GM21717 (cell line): ENCODE data around the gene PLCH1.
A peak's percentile ranks its signal among the peaks of the same experiment; 100 is the strongest.

Source experiments
- ATAC-seq: cut with Tn5 transposase; IDR thresholded peaks from one replicate; pipeline ENCODE4 v1.9.1; 2021; ENCODE audit warnings: mild to moderate bottlenecking, moderate library complexity; ENCODE audit not compliant: unreplicated experiment

The PLCH1 gene

DNA sequence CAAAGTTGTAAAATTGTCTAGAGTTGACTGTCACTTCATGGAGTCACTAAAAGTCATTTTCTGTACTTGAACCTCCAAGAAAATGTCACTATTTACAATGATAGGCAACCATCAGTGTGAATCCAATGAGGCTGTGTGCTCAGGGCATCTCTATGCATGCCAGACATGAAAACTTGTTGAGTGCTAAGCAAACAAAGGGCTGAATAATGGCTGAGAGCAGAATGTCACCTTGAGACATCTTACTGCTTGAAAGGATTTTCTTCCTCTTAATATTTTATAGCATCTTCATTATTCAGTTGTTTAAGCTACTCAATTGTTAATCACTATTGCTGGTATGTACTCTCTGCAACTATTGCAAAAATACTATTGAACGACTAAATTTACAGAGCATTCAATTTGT is 184.7 kb downstream of the PLCH1 start:
- no peak for ATAC-seq

DNA sequence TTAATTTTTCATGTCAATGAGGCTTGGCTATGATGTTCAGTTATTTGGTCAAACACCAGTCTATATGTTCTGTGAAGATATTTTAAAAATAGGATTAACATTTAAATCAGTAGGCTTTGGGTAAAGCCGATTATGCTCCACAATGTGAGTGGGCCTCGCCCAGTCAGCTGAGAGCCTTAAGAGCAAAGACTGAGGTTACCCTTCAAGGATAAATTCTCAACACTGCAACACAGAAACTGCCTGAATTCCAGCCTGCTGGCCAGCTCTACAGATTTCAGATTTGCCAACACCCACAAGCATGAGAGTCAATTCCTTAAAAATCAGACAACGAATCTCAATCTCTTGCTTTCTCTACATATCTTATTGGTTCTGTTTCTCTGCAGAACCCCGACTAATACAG is 188.3 kb downstream of the PLCH1 start:
- no peak for ATAC-seq

DNA sequence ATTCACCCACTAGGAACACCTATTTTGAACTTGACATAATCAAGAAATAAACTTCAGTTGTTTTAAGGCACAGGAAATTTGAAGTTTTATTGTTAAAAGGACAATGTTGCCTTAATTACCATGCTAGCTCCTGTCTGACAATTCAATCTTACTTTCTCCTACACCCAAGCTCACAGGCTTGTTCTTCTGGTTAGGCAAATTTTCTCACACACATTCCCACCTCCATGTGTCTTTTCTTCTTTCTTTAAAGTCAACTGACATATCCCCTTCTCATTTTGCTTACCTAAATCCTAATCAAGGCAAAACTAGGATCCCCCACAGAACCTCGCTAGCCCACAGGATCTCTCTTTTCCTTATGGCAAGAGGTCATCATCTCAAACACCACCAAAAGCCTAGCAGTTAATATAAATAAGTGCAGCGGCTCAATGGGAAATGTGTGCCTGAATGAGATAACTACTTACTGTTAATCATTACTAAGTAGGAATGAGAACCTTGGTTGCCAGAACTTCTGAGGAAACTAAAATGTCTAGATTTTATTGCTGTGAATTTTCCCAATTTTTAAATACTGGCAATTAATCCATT is 189.3 kb downstream of the PLCH1 start:
- ATAC-seq: no peak

DNA sequence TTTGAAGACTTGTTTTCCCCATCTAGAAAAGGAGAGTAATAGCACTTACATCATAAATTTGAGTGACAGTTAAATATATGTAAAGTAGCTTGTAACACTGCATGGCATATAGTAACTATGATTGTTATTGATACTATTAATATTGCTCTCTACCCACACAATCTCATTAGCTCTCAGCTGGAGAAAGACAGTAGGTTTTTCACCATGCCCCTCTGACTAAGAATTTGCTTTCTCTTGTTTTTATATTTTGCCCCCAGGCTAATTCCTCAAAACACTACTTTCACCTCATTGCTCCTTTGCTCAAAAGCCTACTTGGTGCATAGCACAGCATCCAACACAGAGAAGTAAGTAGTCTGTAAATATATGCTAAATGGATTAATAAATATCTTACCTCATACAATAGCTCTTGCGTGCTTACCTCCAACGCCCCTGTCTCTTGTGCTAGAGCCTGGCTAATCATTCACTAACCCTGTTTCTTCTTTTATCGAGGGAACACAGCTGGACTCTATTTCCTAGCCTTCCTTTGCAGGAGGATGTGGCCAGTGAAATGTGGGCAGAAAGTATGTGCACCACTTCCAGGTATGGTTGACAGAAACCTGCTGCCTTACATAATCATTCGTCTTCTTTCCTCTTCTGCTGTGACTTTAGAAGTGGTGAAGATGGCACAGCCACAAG is 190.0 kb downstream of the PLCH1 start:
- peak; percentile 76 for ATAC-seq

DNA sequence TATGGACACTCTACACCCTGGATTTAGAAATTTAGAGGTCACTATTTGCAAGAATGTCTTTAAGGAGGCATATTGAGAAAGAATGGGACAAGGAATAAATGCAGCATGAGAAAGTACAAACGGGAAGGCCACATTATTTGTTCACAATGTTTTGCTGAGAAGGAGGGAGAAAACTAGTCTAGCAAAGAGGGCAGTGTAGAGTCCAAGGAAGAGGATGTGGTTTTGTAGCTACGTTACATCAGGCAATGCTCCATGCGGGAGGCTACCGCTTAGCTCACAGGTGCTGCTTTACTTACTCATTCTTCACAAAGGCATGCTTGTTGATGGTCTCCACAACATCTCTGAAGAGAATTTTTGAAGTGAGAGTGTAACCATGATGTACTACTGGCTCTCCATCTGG is 191.1 kb downstream of the PLCH1 start:
- ATAC-seq: no peak

DNA sequence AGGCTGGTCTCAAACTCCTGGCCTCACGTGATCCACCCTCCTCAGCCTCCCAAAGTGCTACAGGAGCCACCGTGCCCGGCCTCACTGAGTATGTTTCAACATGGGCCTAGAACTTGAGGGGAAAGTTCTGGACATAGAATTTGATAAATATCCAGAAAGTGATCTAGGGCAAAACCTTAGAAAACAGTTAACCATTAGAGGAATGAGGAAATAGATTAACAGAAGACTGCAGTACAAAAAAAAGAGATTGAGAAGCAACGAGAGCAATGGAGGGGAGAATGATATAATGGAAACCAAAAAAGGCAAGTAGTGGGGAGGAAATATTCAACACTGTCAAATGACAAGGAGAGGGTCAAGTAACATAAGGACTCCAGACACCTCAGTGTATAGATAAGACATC is 191.5 kb downstream of the PLCH1 start:
- no peak for ATAC-seq

DNA sequence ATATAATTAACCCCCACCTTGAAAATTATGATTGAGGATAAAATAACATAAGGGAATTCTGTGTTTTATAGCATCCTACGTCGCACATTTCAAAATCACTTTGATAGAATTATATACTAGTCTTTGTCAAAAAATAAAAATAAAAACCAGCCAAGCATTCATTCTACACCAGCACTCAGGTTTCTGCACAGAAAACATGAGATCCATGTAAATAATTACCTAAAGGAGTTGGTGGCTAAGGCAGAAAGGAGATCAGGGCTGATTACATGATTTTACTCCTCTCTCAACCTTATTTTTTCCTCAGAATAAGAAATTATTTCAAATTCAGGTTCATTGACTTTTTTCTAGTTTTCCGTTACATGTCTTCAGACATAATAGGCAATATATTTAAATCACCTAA is 194.5 kb downstream of the PLCH1 start:
- no peak for ATAC-seq

DNA sequence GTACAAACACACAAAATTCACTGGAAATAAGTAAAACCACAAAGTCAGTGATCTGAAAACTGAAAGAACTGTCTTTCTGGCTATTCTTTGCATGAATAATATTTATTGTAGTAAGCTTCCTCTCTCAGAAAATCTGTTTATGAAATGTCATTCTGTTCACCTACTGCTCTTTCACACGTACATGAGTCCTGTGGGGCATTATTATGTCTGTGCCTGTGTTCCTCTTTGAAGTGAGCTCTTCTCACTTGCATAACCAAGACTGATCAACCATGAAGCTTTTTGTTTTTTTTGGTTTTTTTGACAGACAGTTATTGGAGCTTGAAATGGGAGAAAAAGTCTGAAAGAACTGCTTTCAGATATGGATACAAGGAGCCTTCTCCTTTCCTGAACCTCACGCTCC is 195.8 kb downstream of the PLCH1 start:
- peak; percentile 63 for ATAC-seq

DNA sequence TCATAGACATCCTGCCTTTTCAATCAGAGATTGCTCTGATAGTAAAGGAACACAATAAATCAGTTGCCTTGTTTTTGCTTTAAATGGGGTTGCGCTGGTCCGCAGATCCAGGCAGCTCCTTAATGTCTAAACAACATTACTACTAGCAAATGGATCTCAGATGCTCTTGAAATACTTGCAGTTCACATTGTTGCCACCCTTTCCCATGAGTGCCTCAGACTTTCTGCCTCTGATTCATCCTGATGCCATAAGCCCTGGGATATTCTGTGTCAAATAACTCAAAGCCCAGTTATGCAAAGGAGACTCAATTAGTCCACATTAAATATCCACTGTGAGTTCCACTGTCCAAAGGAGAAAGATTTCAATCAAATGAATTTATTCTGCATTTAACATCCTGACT is 196.7 kb downstream of the PLCH1 start:
- no peak for ATAC-seq

DNA sequence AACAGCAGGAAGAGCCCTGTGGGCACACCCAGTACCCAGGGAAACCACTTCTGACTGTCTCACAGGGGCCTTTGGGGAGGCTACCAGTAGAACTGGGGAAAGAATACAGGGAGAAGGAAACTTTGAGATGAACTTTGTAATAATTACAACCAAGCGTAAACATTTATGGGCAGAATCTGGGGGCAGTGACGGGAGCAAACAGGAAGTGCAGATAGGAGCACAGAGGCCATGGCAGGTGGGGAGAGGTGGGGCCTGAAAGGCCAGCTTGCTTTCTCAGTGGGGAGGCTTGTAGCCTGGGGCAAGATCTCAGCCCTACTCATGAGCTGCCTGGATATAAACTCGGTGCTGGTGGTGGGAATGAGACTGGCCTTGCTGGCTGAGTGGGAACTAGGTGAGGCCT is 209.8 kb downstream of the PLCH1 start:
- ATAC-seq: no peak

DNA sequence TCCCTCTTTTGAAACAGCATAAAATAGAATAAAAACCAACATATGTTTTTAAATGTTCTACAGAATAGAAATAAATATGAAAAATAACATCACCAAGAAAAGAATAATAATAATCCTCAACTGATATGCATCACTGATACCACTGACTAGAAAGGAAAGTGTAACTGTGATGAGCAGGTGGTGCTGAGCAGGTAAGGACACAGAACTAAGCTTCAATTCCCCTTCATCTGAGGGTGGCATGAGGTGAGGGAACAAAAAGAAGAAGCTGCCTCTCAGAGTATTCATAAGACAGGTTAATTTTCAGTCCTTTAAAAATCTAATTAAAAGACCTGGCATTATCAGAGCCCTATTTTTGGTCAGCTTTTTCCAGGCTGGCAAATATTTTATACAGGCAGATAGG is 216.3 kb downstream of the PLCH1 start:
- ATAC-seq: no peak

DNA sequence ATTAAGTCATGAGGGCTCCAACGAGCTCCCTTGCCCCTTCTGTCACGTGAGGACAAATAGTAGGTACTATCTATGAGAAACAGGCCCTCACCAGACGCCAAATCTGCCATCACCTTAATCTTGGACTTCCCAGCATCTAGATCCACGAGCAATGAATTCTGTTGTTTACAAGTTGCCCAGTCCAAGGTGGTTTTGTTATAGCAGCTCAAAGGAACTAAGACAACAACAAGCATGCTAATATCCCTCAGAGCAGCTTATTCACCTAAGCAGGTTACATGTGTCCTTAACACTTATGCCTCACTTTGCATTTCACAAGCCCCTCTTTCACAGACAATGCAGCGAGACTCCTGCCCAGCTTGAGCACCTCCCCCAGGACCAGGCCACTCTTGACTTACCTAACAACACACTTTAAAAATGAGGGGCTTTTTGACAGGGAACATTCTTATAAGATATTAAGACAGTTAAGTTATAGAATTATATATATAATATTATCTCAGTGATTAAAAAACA is 219.5 kb downstream of the PLCH1 start:
- no peak for ATAC-seq

DNA sequence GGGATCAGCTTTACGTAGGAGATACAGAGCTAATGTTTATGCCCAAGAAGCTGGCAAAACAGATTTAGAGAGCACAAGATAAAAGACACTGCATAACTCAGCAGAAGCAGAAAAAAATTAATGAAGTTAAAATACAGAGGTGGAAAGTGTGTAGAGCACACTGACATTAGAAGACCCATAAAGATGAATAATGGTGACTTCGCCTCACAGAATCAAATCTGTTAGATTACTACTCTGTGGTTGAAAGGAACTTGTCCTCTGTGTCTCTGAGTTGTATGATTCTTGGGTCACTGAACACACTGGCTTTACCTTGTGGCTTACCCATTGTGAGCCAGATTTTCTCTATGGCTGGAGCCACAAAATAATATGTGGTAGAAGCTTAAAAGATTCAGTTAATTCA is 224.4 kb downstream of the PLCH1 start:
- no peak for ATAC-seq

DNA sequence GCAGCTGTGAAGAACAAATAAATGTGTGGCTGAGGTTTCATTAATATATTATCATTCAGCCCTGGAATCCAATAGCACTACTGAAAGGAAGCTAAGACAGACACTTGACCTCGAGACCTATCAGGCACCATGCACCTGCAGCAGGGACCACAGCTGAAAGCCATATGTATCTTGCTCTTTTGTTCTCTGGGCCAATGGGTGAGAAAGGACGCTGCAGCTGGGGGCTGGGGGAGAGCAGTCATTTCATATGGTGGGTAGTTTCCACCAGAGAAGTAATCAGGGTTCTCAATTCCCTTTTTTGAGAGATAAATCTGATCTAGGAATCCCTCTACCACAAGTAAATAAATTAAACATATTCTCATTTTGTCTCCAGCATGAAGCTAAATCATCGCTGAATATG is 225.8 kb downstream of the PLCH1 start:
- no peak for ATAC-seq

DNA sequence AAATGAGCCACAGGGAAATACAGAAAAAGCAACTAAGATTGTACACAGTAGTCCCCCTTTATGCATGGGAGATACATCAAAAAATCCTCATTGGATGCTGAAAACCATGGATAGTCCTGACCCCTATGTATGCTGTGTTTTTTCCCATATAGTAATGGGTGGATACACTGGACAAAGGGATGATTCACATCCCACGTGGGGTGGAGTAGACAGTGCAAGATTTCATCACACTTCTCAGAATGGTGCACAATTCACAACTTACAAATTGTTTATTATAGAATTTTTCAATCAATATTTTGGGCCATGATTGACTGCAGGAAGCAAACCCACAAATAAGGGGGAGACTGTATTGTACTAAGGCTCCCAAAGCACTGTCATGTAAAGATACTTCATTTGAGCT is 227.0 kb downstream of the PLCH1 start:
- ATAC-seq: no peak

DNA sequence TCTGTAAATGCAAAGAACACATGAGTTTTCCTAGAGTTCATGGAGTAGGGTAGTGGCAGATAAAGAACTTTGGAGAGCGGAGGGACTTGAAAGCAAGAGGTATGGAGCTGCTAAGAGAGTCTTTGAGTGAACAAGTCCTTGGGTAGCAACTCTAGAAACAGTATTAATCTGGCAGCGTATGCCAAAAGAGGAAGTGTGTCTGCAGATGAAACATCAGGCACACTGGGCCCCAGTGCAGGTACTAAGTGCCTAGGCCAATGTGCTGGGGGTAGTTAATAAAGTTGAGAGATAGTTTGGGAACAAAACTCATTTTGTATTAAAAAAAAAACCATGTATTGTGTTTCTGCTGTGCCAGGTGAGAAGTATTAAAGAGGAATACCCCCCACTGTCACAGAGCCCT is 228.4 kb downstream of the PLCH1 start:
- no peak for ATAC-seq

DNA sequence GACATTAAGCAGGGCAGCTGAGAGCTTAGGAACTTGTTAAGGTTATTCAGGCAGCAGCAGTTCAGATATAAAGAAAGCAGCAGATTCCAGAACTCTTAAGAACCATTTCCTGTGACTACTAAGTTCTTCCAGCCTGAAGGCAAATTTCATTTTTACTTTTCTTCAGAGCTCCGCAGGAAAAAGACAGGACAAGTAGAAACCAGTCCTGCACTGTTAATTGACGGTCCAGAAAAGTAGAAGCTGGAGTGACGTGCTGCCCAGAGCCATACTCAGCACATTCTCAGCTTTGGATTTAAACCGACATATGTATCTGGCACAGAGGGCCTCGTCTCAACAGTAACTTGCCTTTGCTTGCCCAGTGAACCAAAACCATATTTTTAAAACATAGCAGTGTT is 232.0 kb downstream of the PLCH1 start:
- ATAC-seq: no peak

DNA sequence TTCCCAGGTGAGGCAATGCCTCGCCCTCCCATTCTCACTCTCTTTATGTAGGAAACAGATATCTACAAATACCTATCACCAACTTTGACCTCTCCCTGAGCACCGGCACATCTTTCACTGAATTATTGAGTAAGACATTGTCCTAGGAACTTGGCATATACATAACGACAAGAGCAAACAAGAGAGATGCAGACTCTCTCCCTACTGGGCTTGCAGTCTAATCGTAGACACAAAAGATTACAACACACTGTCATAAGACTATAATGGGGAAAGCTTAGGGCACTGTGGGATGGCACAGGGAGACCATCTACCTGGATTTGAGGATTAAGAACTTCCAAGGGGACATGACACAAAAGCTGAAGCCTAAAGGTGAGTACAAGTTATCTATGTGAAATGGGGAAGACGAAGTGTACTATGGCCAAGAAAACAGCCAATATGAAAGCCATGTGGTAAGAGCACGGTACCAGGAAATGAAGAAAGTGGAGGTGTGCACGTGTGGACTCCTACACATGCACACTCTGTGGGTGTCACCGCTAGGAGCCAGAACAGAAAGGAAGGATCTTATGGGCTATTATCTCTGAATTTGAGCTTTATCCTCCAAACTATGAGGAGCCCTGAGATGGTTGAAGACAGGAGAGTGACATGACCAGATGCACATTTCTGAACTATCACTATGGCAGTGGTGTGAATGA is 232.6 kb downstream of the PLCH1 start:
- no peak for ATAC-seq

DNA sequence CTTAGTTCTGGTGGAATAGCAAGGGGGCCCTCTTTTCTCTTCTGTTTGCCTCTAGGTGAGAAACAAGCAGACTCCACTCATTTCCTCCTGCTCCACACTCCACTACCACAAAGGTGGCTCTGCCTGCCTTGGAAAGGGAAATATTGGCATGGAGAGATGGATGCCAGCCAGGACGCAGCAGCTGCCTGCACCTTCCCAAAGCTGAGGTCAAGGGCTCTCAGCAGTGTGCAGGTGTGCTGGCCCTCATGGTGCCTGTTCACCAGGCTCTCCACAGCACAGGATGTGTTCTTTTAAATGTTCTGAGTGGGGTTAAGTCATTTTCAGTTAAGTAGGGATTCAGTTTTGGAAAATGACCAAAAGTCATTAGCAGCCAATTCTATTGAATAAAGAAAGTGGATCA is 240.2 kb downstream of the PLCH1 start:
- no peak for ATAC-seq

DNA sequence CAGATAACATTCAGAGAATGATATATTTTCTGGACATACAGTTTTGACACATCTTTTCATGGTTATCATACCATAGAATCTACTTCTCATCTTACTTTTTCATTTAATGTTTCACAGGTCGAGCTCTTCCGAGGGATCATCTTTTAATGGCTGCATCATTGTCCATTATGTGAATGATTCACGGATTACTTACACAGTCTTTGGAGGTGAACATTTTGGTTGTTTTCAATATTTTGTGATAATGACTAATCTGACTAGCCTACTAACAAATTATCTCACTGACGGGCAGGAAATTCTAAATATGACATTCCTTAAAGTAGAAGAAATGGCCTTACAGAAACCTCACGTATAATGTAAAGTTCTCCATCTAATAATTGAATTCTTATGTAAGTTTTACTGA is 242.2 kb downstream of the PLCH1 start:
- ATAC-seq: no peak

DNA sequence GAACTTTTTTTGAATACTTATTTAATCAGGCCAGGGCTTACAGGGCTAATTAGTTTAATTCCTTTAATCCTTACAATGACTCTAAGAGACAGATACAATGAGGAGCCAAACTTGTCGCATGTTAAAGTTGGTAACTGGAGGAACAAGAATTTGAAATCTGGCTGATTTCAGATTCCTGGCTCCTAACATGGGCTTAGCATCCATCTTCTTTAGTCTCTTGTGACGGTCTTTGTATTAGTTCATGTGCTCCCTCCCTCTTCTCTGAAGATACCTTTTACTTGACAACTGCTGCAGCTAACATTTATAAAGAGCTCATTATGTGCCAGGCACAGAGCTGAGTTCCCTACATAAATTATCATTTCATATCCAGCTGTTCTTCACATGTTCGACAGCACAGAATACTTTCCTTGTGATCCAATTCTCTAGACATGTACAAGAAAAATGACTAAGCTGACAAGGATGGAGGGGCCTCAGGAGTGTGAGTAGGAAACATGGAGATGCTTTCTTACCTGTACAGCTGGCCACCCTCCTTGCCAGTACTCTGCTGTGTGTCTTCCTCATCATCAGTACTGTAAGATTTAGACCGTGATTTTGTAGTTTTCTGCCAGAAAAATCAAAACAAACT is 244.6 kb downstream of the PLCH1 start:
- ATAC-seq: no peak
